T-helper 1 cell treated with Interleukin-12 subunit alpha and Interleukin-12 subunit beta and Interleukin-4 antibody, amounts not matched to agents 30 μg/mL and 1 μg/mL, for 36 hours (primary cell): Measurements from ENCODE around the gene EFHC1.

Experiments
- H3K27ac Mint-ChIP-seq: one replicate; pipeline ENCODE4 v1.8.0; 2021; ENCODE audit warnings: mild to moderate bottlenecking, mixed read lengths
- H3K27me3 Mint-ChIP-seq: one replicate; pipeline ENCODE4 v1.8.0; 2021; ENCODE audit warnings: low read depth, mixed read lengths
- H3K36me3 Mint-ChIP-seq: one replicate; pipeline ENCODE4 v1.8.0; 2021; ENCODE audit warnings: low read depth, mixed read lengths
- H3K4me1 Mint-ChIP-seq: one replicate; pipeline ENCODE4 v1.8.0; 2021; ENCODE audit warnings: low read depth, mixed read lengths
- H3K4me3 Mint-ChIP-seq: one replicate; pipeline ENCODE4 v1.8.0; 2021; ENCODE audit warnings: mild to moderate bottlenecking, moderate library complexity, mixed read lengths
- H3K9me3 Mint-ChIP-seq: one replicate; pipeline ENCODE4 v1.8.0; 2021; ENCODE audit warnings: mixed read lengths

The EFHC1 gene

DNA sequence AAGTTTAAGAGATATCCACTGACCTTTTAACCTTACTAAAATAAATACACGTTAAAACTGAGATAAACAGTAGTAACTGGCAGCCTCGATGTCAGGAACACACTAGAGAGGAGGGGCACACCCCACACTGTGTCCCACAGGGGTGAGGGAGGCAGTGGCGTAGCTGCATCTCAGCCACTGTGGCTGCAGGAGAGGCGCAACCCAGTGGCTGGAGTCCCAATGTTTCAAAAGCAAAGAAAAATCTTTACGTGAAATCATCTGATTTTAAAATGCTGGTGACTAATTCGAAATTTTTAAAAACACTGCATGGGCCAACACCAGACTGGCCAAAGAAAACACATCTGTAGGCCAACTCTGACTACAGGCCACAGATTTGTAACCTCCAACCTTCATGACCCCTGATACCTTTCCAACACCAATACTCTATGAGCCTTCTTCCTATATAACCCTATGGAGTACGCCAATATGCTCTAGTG is 102.0 kb downstream of the EFHC1 start:
- H3K9me3 Mint-ChIP-seq: no peaks in the 10 kb centered on the region
- no peak overlapping the region for H3K4me3 Mint-ChIP-seq
- peaks cover 5% of the 10 kb centered on the region for H3K36me3 Mint-ChIP-seq
- no peak overlapping the region for H3K27ac Mint-ChIP-seq
- no peaks in the 10 kb centered on the region for H3K27me3 Mint-ChIP-seq
- H3K4me1 Mint-ChIP-seq: peaks cover 17% of the 10 kb centered on the region

DNA sequence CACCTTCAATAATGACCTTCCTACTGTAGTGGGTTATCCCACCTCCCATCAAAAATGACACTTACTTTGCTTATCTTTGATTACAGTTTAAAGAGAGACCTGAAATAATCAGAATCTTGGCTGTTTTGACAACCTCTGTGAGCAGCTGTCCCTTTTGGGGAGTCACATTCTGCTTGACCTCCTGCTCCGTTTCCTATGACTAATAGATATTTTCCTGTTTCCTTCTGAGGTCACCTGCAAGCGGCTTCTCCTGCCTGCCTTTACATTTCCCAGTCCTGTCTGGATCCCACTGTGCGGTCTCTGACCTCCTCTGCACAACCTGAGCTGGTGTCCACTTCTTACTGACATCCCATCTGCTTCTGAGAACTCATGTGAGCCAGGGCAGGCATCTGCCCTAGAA is 102.5 kb downstream of the EFHC1 start:
- Mint-ChIP-seq H3K27me3 (no peaks in the 10 kb centered on the region), H3K4me1 (peaks cover 15% of the 10 kb centered on the region), H3K9me3 (no peaks in the 10 kb centered on the region), H3K36me3 (peaks cover 5% of the 10 kb centered on the region), H3K27ac (no peak overlapping the region), H3K4me3 (no peak overlapping the region)

DNA sequence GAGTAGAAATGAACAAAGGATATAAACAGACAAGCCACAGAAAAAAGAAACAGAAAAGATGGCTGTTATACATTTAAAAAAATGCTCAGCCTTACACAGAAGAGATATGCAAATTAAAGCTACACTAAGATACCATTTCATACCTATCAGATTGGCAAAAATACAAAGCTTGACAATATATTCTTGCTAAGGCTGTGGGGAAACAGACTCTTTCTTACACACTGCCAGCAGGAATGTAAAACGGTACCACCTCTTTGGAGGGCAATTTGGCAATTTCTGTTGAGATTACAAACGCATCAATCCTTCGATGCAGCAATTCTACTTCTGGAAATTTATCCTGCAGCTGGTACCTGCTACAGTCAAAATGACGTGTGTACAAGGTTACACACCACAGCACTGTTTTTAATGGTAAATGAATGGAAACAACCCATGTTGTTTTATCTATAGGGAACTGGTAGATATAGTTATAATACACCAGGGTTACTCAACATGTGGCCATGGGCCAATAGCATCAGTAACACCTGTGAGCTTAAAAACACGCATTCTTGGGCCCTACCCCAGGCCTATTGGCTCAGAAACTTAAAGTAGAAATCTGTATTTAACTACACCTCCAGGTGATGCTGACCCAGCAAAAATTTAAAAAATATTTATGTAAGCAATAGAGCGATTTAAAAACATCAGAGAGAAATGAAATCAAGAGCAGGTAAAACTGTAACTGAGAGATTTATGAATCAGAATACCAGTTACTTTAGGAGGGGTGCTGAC is 103.4 kb downstream of the EFHC1 start:
- no peak overlapping the region for H3K27ac Mint-ChIP-seq
- no peak overlapping the region for H3K4me3 Mint-ChIP-seq
- H3K9me3 Mint-ChIP-seq: no peaks in the 10 kb centered on the region
- H3K4me1 Mint-ChIP-seq: peaks cover 7% of the 10 kb centered on the region
- H3K27me3 Mint-ChIP-seq: no peaks in the 10 kb centered on the region
- H3K36me3 Mint-ChIP-seq: no peaks in the 10 kb centered on the region

DNA sequence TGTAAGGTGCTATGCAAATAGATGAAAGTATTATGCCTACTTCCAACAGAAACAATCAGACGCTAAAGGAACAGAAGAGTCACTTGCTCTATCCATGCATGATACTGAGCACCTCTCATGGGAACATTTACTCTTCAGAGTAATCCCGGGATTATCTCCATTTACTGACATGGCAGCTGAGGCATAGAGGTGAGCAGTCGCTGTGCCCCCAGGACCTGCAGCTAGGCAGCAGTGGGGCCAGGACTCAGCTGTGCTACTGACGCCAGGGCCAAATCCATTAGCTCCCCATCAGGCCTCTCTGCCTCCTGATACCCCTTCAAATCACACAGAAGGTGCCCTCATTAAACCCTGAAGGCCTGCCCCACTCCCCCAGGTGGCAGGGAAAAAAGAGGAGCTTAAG is 104.8 kb downstream of the EFHC1 start:
- Mint-ChIP-seq H3K4me3 (no peak overlapping the region), H3K36me3 (no peaks in the 10 kb centered on the region), H3K9me3 (no peaks in the 10 kb centered on the region), H3K27me3 (no peaks in the 10 kb centered on the region), H3K27ac (no peak overlapping the region), H3K4me1 (peaks cover 8% of the 10 kb centered on the region)

DNA sequence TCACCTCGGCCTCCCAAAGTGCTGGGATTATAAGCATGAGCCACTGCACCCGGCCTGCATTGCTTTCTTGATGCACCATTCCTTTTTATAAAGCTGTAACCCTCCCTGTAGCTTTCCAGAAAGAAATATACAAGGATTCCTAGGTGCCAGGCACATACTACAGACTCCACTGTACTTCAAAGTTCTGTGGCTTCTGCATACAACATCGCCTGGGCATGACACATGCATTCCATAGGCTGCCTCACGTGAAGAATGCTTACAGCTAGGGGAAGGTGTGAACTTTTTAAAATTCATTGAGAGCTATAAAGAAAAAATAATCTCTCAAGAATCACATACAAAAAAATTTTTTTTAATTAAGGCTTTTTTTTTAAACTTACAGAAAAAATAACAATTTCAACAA is 106.5 kb downstream of the EFHC1 start:
- H3K9me3 Mint-ChIP-seq: no peaks in the 10 kb centered on the region
- H3K36me3 Mint-ChIP-seq: no peaks in the 10 kb centered on the region
- H3K27ac Mint-ChIP-seq: no peak overlapping the region
- peaks cover 8% of the 10 kb centered on the region for H3K4me1 Mint-ChIP-seq
- no peaks in the 10 kb centered on the region for H3K27me3 Mint-ChIP-seq
- no peak overlapping the region for H3K4me3 Mint-ChIP-seq

DNA sequence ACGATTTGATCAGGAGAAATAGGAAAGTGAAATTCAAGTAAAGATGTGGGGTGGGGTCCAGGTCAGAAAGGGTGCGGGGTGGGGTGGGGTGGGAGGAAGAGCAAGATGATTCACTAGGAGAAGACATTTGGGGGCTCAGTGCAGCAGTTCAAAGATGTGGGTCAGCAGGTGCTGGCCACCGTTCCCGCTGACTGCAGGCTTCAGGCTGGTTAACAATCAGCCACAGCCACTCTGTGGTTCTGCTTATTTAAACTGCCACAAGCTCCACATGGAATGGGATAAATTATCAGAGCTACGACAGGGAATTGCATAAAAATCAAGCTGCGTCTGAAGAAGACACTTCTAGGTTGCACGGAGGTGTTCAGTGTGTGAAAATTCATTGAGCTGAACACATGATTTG is 107.3 kb downstream of the EFHC1 start:
- H3K27me3 Mint-ChIP-seq: no peaks in the 10 kb centered on the region
- no peak overlapping the region for H3K4me3 Mint-ChIP-seq

DNA sequence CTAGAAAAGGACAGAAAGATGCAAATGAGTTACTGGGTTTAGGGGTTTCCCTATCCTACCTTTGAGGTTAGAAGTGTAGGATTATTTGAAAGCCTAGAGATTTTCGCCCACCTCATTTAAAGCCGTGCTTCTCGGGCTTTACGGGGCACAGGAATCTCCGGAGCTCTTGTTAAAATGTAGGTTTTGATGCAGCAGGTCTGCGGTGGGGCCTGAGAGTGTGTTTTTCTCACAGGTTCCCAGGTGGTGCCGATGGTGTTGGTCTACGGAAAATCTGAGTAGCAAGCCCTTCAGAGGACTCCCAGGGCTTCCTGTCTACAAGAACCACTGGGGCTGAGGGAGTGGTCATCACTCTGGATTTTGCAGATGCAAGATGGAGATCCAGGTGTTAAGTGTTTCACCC is 109.2 kb downstream of the EFHC1 start:
- Mint-ChIP-seq H3K4me1 (peaks cover 11% of the 10 kb centered on the region), H3K27ac (no peak overlapping the region), H3K4me3 (no peak overlapping the region), H3K27me3 (no peaks in the 10 kb centered on the region), H3K36me3 (no peaks in the 10 kb centered on the region), H3K9me3 (no peaks in the 10 kb centered on the region)

More for the DNA sequence above, 107.3 kb downstream of the EFHC1 start:
- Mint-ChIP-seq H3K36me3 (no peaks in the 10 kb centered on the region), H3K27ac (no peak overlapping the region), H3K9me3 (no peaks in the 10 kb centered on the region), H3K4me1 (peaks cover 8% of the 10 kb centered on the region)

DNA sequence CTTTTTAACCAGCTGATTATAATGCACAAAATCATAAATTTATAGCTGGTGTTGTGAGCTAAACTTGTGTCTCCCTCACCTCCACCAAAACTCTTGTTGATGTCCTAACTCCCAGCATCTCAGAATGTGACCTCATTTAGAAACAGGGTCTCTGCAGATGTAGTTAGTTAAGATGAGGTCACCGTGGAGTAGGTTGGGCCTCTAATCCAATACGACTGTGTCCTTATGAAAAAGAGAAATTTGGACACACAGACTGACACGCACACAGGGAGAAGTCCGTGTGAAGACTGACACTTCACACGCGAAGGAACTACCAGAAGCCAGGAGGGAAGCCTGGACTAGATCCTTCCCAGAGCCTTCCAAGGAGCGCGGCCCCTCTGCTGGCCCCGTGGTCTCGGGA is 110.2 kb downstream of the EFHC1 start:
- H3K36me3 Mint-ChIP-seq: peaks cover 2% of the 10 kb centered on the region
- no peak overlapping the region for H3K27ac Mint-ChIP-seq
- no peaks in the 10 kb centered on the region for H3K27me3 Mint-ChIP-seq
- peaks cover 22% of the 10 kb centered on the region for H3K4me1 Mint-ChIP-seq
- H3K4me3 Mint-ChIP-seq: no peak overlapping the region
- H3K9me3 Mint-ChIP-seq: no peaks in the 10 kb centered on the region

DNA sequence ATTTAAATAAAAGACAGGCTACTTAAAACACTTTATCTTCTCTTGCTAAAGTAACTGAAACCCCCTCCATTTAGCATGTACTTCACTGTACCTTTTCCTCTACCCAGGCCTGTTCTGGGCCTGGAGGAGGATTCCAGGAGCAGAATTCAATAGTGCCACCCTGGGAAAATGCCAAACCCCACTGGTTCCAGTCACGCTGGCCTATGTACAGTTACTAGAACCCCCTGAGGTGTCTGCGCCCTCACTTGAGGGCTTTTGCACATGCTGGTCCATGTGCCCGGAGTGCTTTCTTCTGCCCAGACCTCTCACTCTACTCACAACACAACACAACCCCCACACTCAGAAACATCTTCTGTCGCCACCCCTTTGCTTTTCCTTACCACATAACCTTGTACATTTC is 111.3 kb downstream of the EFHC1 start:
- H3K4me1 Mint-ChIP-seq: peaks cover 27% of the 10 kb centered on the region
- no peaks in the 10 kb centered on the region for H3K27me3 Mint-ChIP-seq
- H3K27ac Mint-ChIP-seq: no peak overlapping the region
- H3K4me3 Mint-ChIP-seq: no peak overlapping the region
- H3K9me3 Mint-ChIP-seq: no peaks in the 10 kb centered on the region
- peaks cover 2% of the 10 kb centered on the region for H3K36me3 Mint-ChIP-seq

DNA sequence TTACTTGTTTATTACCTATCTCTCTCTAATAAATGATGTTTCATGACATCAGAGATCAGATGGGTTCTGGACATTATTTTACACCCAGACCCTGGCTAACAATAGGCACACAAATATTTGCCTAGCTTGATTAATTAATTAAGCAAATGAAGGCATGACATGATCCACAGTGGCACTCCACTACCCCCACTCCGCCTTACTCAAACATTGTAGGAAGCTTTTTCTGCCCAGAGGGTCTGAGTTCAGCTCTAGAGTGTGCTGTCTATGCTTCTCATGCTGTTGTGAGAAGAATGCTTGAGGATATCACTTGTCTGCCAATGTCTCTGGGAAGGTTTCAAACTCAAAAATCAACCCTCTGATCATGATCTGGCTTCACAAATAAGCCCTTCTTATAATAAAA is 111.7 kb downstream of the EFHC1 start:
- Mint-ChIP-seq H3K9me3 (no peaks in the 10 kb centered on the region), H3K36me3 (peaks cover 2% of the 10 kb centered on the region), H3K27ac (no peak overlapping the region), H3K4me1 (peaks cover 32% of the 10 kb centered on the region), H3K27me3 (no peaks in the 10 kb centered on the region), H3K4me3 (no peak overlapping the region)

DNA sequence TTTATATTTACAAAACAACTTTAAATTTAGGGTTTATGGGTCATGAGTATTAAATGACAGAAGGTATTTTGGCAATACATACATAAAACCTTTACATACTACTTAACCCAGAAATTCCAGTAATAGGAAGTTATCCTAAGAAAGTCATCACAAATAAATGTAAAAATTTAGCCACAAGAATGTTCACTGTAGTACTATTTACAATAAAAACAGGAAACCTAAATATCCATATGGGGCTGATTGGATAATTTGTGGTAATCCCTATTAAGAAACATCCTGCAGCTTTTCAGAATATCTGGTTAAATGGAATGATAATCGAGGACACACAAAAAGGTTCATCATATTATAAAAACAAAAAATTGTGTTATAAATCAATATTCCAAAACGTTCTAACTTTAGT is 112.3 kb downstream of the EFHC1 start:
- Mint-ChIP-seq H3K36me3 (peaks cover 2% of the 10 kb centered on the region), H3K27ac (no peak overlapping the region), H3K4me3 (no peak overlapping the region), H3K27me3 (no peaks in the 10 kb centered on the region), H3K4me1 (peaks cover 38% of the 10 kb centered on the region), H3K9me3 (no peaks in the 10 kb centered on the region)

DNA sequence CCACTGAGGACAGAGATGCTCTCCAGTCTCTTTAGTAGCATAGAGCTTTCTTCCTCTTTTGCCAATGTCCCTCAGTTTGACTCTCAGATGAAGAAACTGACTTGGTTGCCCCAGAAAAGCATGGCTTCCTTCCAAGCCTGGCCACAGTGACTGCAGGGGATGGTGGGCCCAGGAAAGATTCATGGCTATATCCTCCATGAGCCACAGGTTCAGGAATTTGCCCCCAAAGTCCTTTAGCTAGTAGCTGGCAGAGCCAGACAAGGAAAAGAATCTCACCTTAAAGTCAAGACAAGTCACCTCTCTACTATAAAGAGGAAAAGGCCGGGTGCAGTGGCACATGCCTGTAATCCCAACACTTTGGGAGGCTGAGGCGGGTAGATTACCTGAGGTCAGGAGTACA is 113.3 kb downstream of the EFHC1 start:
- H3K27me3 Mint-ChIP-seq: no peaks in the 10 kb centered on the region
- peaks cover 46% of the 10 kb centered on the region for H3K4me1 Mint-ChIP-seq
- no peaks in the 10 kb centered on the region for H3K9me3 Mint-ChIP-seq
- peaks cover 2% of the 10 kb centered on the region for H3K36me3 Mint-ChIP-seq
- H3K27ac Mint-ChIP-seq: no peak overlapping the region
- no peak overlapping the region for H3K4me3 Mint-ChIP-seq

DNA sequence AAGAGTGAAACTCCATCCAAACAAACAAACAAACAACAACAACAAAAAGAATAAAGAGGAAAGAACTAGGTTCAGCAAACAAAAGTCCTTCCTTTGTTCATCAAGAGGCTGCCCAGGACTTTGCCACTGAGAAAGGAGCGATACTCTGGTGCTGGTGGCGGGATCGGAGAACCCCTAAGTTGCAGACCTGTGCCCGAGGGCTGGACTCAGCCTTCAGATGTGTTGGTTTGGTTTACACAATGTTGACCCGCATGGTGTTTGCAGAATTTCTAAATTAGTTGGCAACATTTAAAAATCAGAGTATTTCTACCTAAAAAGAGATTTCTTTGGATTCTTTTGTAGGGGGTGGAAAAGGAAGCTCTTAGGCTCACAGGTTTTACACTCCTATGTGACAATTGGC is 114.2 kb downstream of the EFHC1 start:
- H3K27ac Mint-ChIP-seq: no peak overlapping the region
- H3K9me3 Mint-ChIP-seq: no peaks in the 10 kb centered on the region
- no peaks in the 10 kb centered on the region for H3K27me3 Mint-ChIP-seq
- H3K4me3 Mint-ChIP-seq: no peak overlapping the region
- H3K4me1 Mint-ChIP-seq: peaks cover 43% of the 10 kb centered on the region
- H3K36me3 Mint-ChIP-seq: peaks cover 2% of the 10 kb centered on the region

DNA sequence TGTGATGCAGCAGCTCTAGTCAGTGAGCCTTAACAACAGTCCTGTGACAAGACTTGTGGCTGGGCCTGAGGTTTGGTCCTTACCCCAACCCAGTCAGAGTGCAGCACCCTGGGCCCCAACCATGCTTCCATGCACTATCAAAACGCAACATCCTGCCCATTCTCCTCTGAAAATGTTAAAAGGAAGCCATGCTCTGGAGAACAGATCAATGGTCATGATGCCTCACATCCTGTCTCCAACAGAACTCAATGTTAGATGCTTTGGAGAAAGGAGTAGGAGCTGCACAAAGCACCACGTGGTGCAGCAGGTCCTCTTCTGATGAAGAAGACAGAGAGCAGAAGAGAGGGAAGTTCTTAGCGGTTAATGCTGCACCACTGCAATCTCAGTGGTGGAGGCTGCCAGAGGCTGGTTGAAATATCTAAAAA is 114.8 kb downstream of the EFHC1 start:
- H3K27ac Mint-ChIP-seq: peak overlapping the region; percentile 91
- no peaks in the 10 kb centered on the region for H3K9me3 Mint-ChIP-seq
- peak overlapping the region; percentile 41 for H3K4me3 Mint-ChIP-seq
- H3K4me1 Mint-ChIP-seq: peaks cover 45% of the 10 kb centered on the region
- H3K36me3 Mint-ChIP-seq: peaks cover 2% of the 10 kb centered on the region
- H3K27me3 Mint-ChIP-seq: no peaks in the 10 kb centered on the region

DNA sequence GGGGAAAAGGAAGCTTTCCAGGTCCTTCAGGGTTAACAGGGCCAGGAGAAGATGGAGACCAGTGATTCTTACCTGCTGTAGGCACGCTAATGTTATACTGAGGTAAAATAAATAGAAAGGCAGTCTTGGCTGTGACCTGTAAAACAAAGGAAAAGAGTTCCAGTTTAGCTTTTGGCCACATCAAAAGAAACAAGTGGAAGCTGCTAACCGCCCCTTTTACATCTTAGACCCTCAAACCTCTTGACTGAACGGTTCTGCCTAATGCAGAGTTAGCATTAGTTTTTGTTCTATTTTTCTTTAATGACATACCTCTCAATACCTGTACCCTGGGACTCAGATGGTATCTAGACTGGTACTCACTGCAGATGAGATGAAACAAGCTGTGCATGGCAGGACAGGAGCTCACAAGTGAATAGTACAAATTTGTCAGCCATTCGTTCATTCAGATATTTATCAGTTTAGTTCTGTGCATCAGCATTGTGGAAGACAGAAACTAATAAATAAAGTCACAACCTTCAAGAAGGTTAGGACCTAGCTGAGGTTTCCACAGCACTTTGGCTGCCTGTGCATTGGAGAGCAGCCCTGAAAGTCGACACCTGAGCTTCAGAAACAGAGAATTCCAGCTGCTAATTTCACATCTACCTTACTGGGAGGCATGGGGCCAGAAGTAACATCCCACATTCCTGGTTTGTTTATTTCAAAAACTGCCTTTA is 115.7 kb downstream of the EFHC1 start:
- Mint-ChIP-seq H3K4me3 (peak overlapping the region; percentile 55), H3K27ac (peak overlapping the region; percentile 91), H3K27me3 (no peaks in the 10 kb centered on the region), H3K4me1 (peaks cover 45% of the 10 kb centered on the region), H3K9me3 (no peaks in the 10 kb centered on the region), H3K36me3 (peaks cover 2% of the 10 kb centered on the region)
